H9 (cell line): ENCODE data around the gene CD2AP. TPM values are rescaled to one million over a fixed set of nuclear protein-coding genes. Genes with fewer than 3 reads are reported as not detected.

ENCODE experiments used
- DNase-seq: peaks from one replicate; pipeline ENCODE4 v3.0.0-alpha.2; 2017
- H2AFZ ChIP-seq: one replicate; pipeline ENCODE4 v1.6.1; 2013; ENCODE audit warnings: mild to moderate bottlenecking, low read length, control low read depth, moderate library complexity
- H2AK5ac ChIP-seq: 2 replicates; pipeline ENCODE4 v1.6.1; 2013; ENCODE audit warnings: low read length, control low read depth, mixed read lengths; ENCODE audit not compliant: insufficient read length
- H2BK120ac ChIP-seq: one replicate; pipeline ENCODE4 v1.6.1; 2013; ENCODE audit warnings: low read depth, mild to moderate bottlenecking, low read length, control low read depth, inconsistent platforms; ENCODE audit not compliant: poor library complexity, severe bottlenecking
- H2BK12ac ChIP-seq: 2 replicates; pipeline ENCODE4 v1.6.1; 2013; ENCODE audit warnings: low read length, control low read depth, mixed read lengths, low read depth; ENCODE audit not compliant: insufficient read length
- H2BK15ac ChIP-seq: 2 replicates; pipeline ENCODE4 v1.6.1; 2013; ENCODE audit warnings: low read depth, low read length, control low read depth
- H2BK20ac ChIP-seq: one replicate; pipeline ENCODE4 v1.6.1; 2013; ENCODE audit warnings: low read depth, mild to moderate bottlenecking, low read length, control low read depth, inconsistent platforms; ENCODE audit not compliant: poor library complexity, severe bottlenecking
- H2BK5ac ChIP-seq: 2 replicates; pipeline ENCODE4 v1.6.1; 2013; ENCODE audit warnings: low read length, control low read depth, mixed read lengths; ENCODE audit not compliant: insufficient read length
- H3K14ac ChIP-seq: 2 replicates; pipeline ENCODE4 v1.6.1; 2013; ENCODE audit warnings: low read length, control low read depth; ENCODE audit not compliant: insufficient read depth
- H3K18ac ChIP-seq: 2 replicates; pipeline ENCODE4 v1.6.1; 2013; ENCODE audit warnings: low read depth, mild to moderate bottlenecking, mixed read lengths, low read length, control low read depth; ENCODE audit not compliant: insufficient read length
- H3K23ac ChIP-seq: 2 replicates; pipeline ENCODE4 v1.6.1; 2013; ENCODE audit warnings: low read length, control low read depth, mixed read lengths, low read depth; ENCODE audit not compliant: insufficient read length
- H3K23me2 ChIP-seq: 2 replicates; pipeline ENCODE4 v1.6.1; 2013; ENCODE audit warnings: low read depth, mild to moderate bottlenecking, mixed read lengths, low read length, control low read depth; ENCODE audit not compliant: insufficient read length, poor library complexity, severe bottlenecking
- H3K27ac ChIP-seq: 2 replicates; pipeline ENCODE4 v1.5.1; 2013; ENCODE audit warnings: low read length, control low read depth, mixed read lengths, low read depth; ENCODE audit not compliant: insufficient read length
- H3K27me3 ChIP-seq: 2 replicates; pipeline ENCODE4 v1.6.1; 2013; ENCODE audit warnings: low read length, control low read depth, inconsistent platforms; ENCODE audit not compliant: insufficient read depth
- H3K4ac ChIP-seq: 2 replicates; pipeline ENCODE4 v1.6.1; 2013; ENCODE audit warnings: low read depth, mild to moderate bottlenecking, control low read depth, inconsistent platforms, low read length, moderate library complexity
- H3K4me1 ChIP-seq: 2 replicates; pipeline ENCODE4 v1.6.1; 2013; ENCODE audit warnings: low read length, control low read depth, inconsistent platforms; ENCODE audit not compliant: insufficient read depth
- H3K4me2 ChIP-seq: 2 replicates; pipeline ENCODE4 v1.6.1; 2013; ENCODE audit warnings: low read length, control low read depth, mixed read lengths; ENCODE audit not compliant: insufficient read length, insufficient read depth
- H3K56ac ChIP-seq: 2 replicates; pipeline ENCODE4 v1.6.1; 2013; ENCODE audit warnings: low read depth, mild to moderate bottlenecking, mixed read lengths, low read length, control low read depth; ENCODE audit not compliant: insufficient read length
- H3K79me1 ChIP-seq: 2 replicates; pipeline ENCODE4 v1.6.1; 2013; ENCODE audit warnings: low read depth, mild to moderate bottlenecking, moderate library complexity, low read length, control low read depth, inconsistent platforms; ENCODE audit not compliant: insufficient read depth, poor library complexity, severe bottlenecking
- H3K79me2 ChIP-seq: 2 replicates; pipeline ENCODE4 v1.6.1; 2013; ENCODE audit warnings: low read length, control low read depth, inconsistent platforms; ENCODE audit not compliant: insufficient read depth
- H3K9ac ChIP-seq: 2 replicates; pipeline ENCODE4 v1.6.1; 2013; ENCODE audit warnings: low read length, control low read depth, mixed read lengths; ENCODE audit not compliant: insufficient read length; ENCODE audit errors: extremely low read depth
- H3K9me3 ChIP-seq: one replicate; pipeline ENCODE4 v1.6.1; 2013; ENCODE audit warnings: low read depth, low read length, inconsistent platforms; ENCODE audit not compliant: control insufficient read depth
- H3T11ph ChIP-seq: one replicate; pipeline ENCODE4 v1.6.1; 2013; ENCODE audit warnings: mild to moderate bottlenecking, low read length, control low read depth, inconsistent platforms
- H4K20me1 ChIP-seq: one replicate; pipeline ENCODE4 v1.6.1; 2013; ENCODE audit not compliant: control insufficient read depth, insufficient read length, insufficient read depth
- H4K5ac ChIP-seq: 2 replicates; pipeline ENCODE4 v1.6.1; 2013; ENCODE audit warnings: low read depth, mild to moderate bottlenecking, mixed read lengths, low read length, control low read depth; ENCODE audit not compliant: insufficient read length
- H4K8ac ChIP-seq: replicated peaks from 2 replicates; pipeline ENCODE4 v1.6.1; 2013; ENCODE audit warnings: low read length, control low read depth, mixed read lengths, low read depth; ENCODE audit not compliant: insufficient read length
- H4K91ac ChIP-seq: 2 replicates; pipeline ENCODE4 v1.6.1; 2013; ENCODE audit warnings: low read depth, mild to moderate bottlenecking, moderate library complexity, mixed read lengths, low read length, control low read depth; ENCODE audit not compliant: insufficient read length
- H3K27ac Mint-ChIP-seq, 3 experiments: 2 replicates in 2 of 3; 3 replicates in 1 of 3; pipeline ENCODE4 v1.8.0; 2020 to 2021; ENCODE audit warnings: mixed read lengths in 3 of 3, mild to moderate bottlenecking in 1 of 3, moderate library complexity in 1 of 3
- H3K27me3 Mint-ChIP-seq: 2 replicates; pipeline ENCODE4 v1.8.0; 2021; ENCODE audit warnings: low read depth, mild to moderate bottlenecking, moderate library complexity, mixed read lengths
- H3K36me3 Mint-ChIP-seq, 3 experiments: 2 replicates in 2 of 3; 3 replicates in 1 of 3; pipeline ENCODE4 v1.8.0; 2020 to 2021; ENCODE audit warnings: low read depth in 3 of 3, mixed read lengths in 3 of 3; ENCODE audit not compliant: insufficient read depth in 1 of 3
- H3K4me1 Mint-ChIP-seq, 2 experiments: 2 replicates each; pipeline ENCODE4 v1.8.0; 2020; ENCODE audit warnings: mixed read lengths in 2 of 2
- H3K4me3 Mint-ChIP-seq, 2 experiments: 2 replicates in 1 of 2; 3 replicates in 1 of 2; pipeline ENCODE4 v1.8.0; 2020 to 2021; ENCODE audit warnings: mild to moderate bottlenecking in 2 of 2, mixed read lengths in 2 of 2, moderate library complexity in 1 of 2
- H3K9me3 Mint-ChIP-seq, 2 experiments: 2 replicates in 1 of 2; 3 replicates in 1 of 2; pipeline ENCODE4 v1.8.0; 2020; ENCODE audit warnings: mild to moderate bottlenecking in 2 of 2, mixed read lengths in 2 of 2, moderate library complexity in 1 of 2
- CTCF ChIP-seq: fragments of 200-600 bp; sonication (generic); conservative IDR thresholded peaks from 3 replicates; pipeline ENCODE4 v1.8.0; 2021; ENCODE audit warnings: antibody characterized with exemption, mild to moderate bottlenecking
- WGBS: extraction: QIAGEN DNeasy Blood & Tissue Kit; methylation state at CpG from one replicate; pipeline ENCODE4 v1.1.7; 2013; ENCODE audit warnings: missing lambda C conversion rate, low lambda C conversion rate, mixed read lengths; ENCODE audit not compliant: insufficient read length; ENCODE audit errors: extremely low coverage; 5-methylcytosine and 5-hydroxymethylcytosine counted together
- total RNA-seq: library from RNA; stranded (reverse); gene quantifications from 2 replicates; pipeline ENCODE4 v1.2.1, GENCODE V29; 2021

The CD2AP gene
- total RNA-seq, 1 experiment from 2014 or later: 50.1 TPM

GRCh38 chr6:47626782-47627181 is 149.2 kb downstream of the CD2AP start:
- H3K4me1 Mint-ChIP-seq: peaks cover 6 to 9% of the 10 kb centered on the region in 2 experiments; a peak in 3 of 4 replicates
- no peak overlapping the region; a peak in 1 of 7 replicates for H3K27ac Mint-ChIP-seq

More at GRCh38 chr6:47626782-47627181, 149.2 kb downstream of the CD2AP start:
- H3K27me3 ChIP-seq: no peaks in the 10 kb centered on the region
- H4K8ac ChIP-seq: no peak overlapping the region
- no peak for DNase-seq
- no peak overlapping the region for H3K14ac ChIP-seq
- H3K9ac ChIP-seq: no peak overlapping the region
- no peak overlapping the region for H2BK12ac ChIP-seq
- no peak overlapping the region for H3K4ac ChIP-seq
- no peaks in the 10 kb centered on the region for H3K79me1 ChIP-seq
- H3K23ac ChIP-seq: no peak overlapping the region
- Mint-ChIP-seq H3K27me3 (no peaks in the 10 kb centered on the region), H3K9me3 (no peaks in the 10 kb centered on the region), H3K36me3 (peaks cover 9 to 22% (median 19%) of the 10 kb centered on the region in 3 experiments; a peak in 6 of 7 replicates), H3K4me3 (no peak overlapping the region)
- no peak overlapping the region for H2BK20ac ChIP-seq
- H4K91ac ChIP-seq: no peak overlapping the region
- no peak overlapping the region for H2AK5ac ChIP-seq
- no peak overlapping the region for H2BK5ac ChIP-seq
- no peak overlapping the region for H3K4me2 ChIP-seq
- H2BK15ac ChIP-seq: no peak overlapping the region
- no CpG with 5 or more reads among the region's 2 CpGs for WGBS
- no peaks in the 10 kb centered on the region for H3K9me3 ChIP-seq
- no peak overlapping the region for H3K27ac ChIP-seq
- no peaks in the 10 kb centered on the region for H3K79me2 ChIP-seq
- no peak overlapping the region for H4K5ac ChIP-seq
- no peak overlapping the region for H2BK120ac ChIP-seq
- H3K4me1 ChIP-seq: no peaks in the 10 kb centered on the region
- no peak overlapping the region for H3K18ac ChIP-seq
- no peak overlapping the region for H3T11ph ChIP-seq
- H3K23me2 ChIP-seq: no peaks in the 10 kb centered on the region
- H3K56ac ChIP-seq: no peak overlapping the region
- H2AFZ ChIP-seq: no peak overlapping the region
- H4K20me1 ChIP-seq: no peaks in the 10 kb centered on the region
- no peak for TF ChIP-seq CTCF
